Activated CD8-positive, alpha-beta T cell treated with anti-CD3 and anti-CD28 coated beads for 36 hours (primary cell): Measurements from ENCODE around the gene IGFALS. TPM values are rescaled to one million over a fixed set of nuclear protein-coding genes. Genes with fewer than 3 reads are reported as not detected.

Experiments
- ATAC-seq: fragments of 200-7000 bp; cut with Tn5 transposase; one replicate; pipeline ENCODE4 v1.10.0; 2021; ENCODE audit warnings: mild to moderate bottlenecking, moderate library complexity
- CTCF ChIA-PET: fragments of 350-600 bp; sonication (Branson Sonifier 250); formaldehyde crosslinking; loops from one replicate; lab custom pipeline; 2021; ENCODE audit warnings: antibody characterized with exemption; lab: Charles Lee
- POLR2A ChIA-PET: fragments of 350-600 bp; sonication (Branson Sonifier 250); formaldehyde crosslinking; loops from one replicate; lab custom pipeline; 2021; ENCODE audit warnings: antibody characterized with exemption; lab: Charles Lee
- DNase-seq: peaks from one replicate; pipeline ENCODE4 v3.0.0-alpha.2; 2020
- H3K27ac Mint-ChIP-seq: one replicate; pipeline ENCODE4 v1.8.0; 2021; ENCODE audit warnings: mild to moderate bottlenecking, mixed read lengths
- H3K27me3 Mint-ChIP-seq: one replicate; pipeline ENCODE4 v1.8.0; 2021; ENCODE audit warnings: mixed read lengths
- H3K36me3 Mint-ChIP-seq: one replicate; pipeline ENCODE4 v1.8.0; 2021; ENCODE audit warnings: low read depth, mixed read lengths
- H3K4me1 Mint-ChIP-seq: one replicate; pipeline ENCODE4 v1.8.0; 2021; ENCODE audit warnings: low read depth, mixed read lengths
- H3K4me3 Mint-ChIP-seq: one replicate; pipeline ENCODE4 v1.8.0; 2021; ENCODE audit warnings: mild to moderate bottlenecking, moderate library complexity, mixed read lengths
- H3K9me3 Mint-ChIP-seq: one replicate; pipeline ENCODE4 v1.8.0; 2021; ENCODE audit warnings: mixed read lengths
- CTCF ChIP-seq: fragments of 200-600 bp; IDR thresholded peaks from one replicate; pipeline ENCODE4 v1.8.0; 2022; ENCODE audit warnings: antibody characterized with exemption, mild to moderate bottlenecking
- intact Hi-C: fragments of 100-400 bp; cut with micrococcal nuclease; formaldehyde crosslinking; loops from one replicate; pipeline ENCODE4 v1.10.0; 2022
- total RNA-seq, 2 experiments: library from RNA; stranded (reverse); gene quantifications; one replicate each; pipeline ENCODE4 v1.2.3, GENCODE V29; 2021

IGFALS gene
- total RNA-seq, 2 experiments from 2014 or later, result not detected

GRCh38 chr16:1743376-1744337 is 49.8 kb downstream of the IGFALS start:
- intact Hi-C loops, result no loop called here
- no peak for TF ChIP-seq CTCF
- no peak overlapping the region for H3K4me3 Mint-ChIP-seq
- DNase-seq, result no peak
- POLR2A ChIA-PET, result no interaction called here
- no peak overlapping the region for H3K27ac Mint-ChIP-seq
- H3K4me1 Mint-ChIP-seq, result no peaks in the 10 kb centered on the region
- no peak for ATAC-seq
- H3K27me3 Mint-ChIP-seq, result no peaks in the 10 kb centered on the region
- no peaks in the 10 kb centered on the region for H3K36me3 Mint-ChIP-seq
- H3K9me3 Mint-ChIP-seq, result no peaks in the 10 kb centered on the region
- CTCF ChIA-PET, result interaction anchor here (0.8 kb wide), 1 partner anchor 20 kb away, joined by 3 read pairs; no protein-coding TSS in a partner anchor

GRCh38 chr16:1741553-1742165 is 51.8 kb downstream of the IGFALS start:
- TF ChIP-seq CTCF, result no peak
- no peaks in the 10 kb centered on the region for H3K36me3 Mint-ChIP-seq
- DNase-seq, result no peak
- ChIA-PET POLR2A (no interaction called here), CTCF (no interaction called here)
- no peaks in the 10 kb centered on the region for H3K4me1 Mint-ChIP-seq
- H3K27ac Mint-ChIP-seq, result no peak overlapping the region
- H3K9me3 Mint-ChIP-seq, result no peaks in the 10 kb centered on the region
- no peak for ATAC-seq
- intact Hi-C loops, result no loop called here
- H3K27me3 Mint-ChIP-seq, result no peaks in the 10 kb centered on the region
- no peak overlapping the region for H3K4me3 Mint-ChIP-seq

GRCh38 chr16:1740781-1741490 is 52.6 kb downstream of the IGFALS start:
- Mint-ChIP-seq H3K4me3 (no peak overlapping the region), H3K36me3 (no peaks in the 10 kb centered on the region), H3K9me3 (no peaks in the 10 kb centered on the region), H3K4me1 (no peaks in the 10 kb centered on the region), H3K27me3 (no peaks in the 10 kb centered on the region), H3K27ac (no peak overlapping the region)
- DNase-seq (no peak), ATAC-seq (no peak)
- no peak for TF ChIP-seq CTCF
- POLR2A ChIA-PET, result no interaction called here
- intact Hi-C loops, result no loop called here
- CTCF ChIA-PET, result no interaction called here

Other genes with a start within 250 kb of the IGFALS start
- gene IFT140, start 181.6 kb downstream of the IGFALS start, total RNA-seq, result 10 to 100 TPM; 12.0 to 12.1 TPM
- gene CRAMP1, start 181.3 kb downstream of the IGFALS start, total RNA-seq, result 10 to 100 TPM; 15.1 to 15.7 TPM
- 10 to 100 TPM; 61.5 to 62.2 TPM for gene JPT2, start 115.4 kb downstream of the IGFALS start, total RNA-seq
- 10 to 100 TPM; 58.4 to 65.1 TPM for gene MAPK8IP3, start 87.5 kb downstream of the IGFALS start, total RNA-seq
- gene NME3, start 22.2 kb downstream of the IGFALS start, total RNA-seq, result 10 to 100 TPM; 37.8 to 39.6 TPM
- 10 to 100 TPM; 15.5 to 15.6 TPM for gene EME2, start 20.9 kb downstream of the IGFALS start, total RNA-seq
- 100 to 1,000 TPM; 175 to 193 TPM for gene MRPS34, start 20.6 kb downstream of the IGFALS start, total RNA-seq
- 10 to 100 TPM; 14.4 to 15.2 TPM for gene SPSB3, start 11.1 kb downstream of the IGFALS start, total RNA-seq
- gene NUBP2, start 10.7 kb downstream of the IGFALS start, total RNA-seq, result 10 to 100 TPM; 43.5 to 45.0 TPM
- 10 to 100 TPM; 32.0 to 35.7 TPM for gene HAGH, start 33.1 kb upstream of the IGFALS start, total RNA-seq
- gene FAHD1, start 33.5 kb upstream of the IGFALS start, total RNA-seq, result 10 to 100 TPM; 14.2 to 17.8 TPM
- under 1 TPM; 0.34 to 0.40 TPM for gene MEIOB, start 78.5 kb upstream of the IGFALS start, total RNA-seq
- gene HS3ST6, start 124.7 kb upstream of the IGFALS start, total RNA-seq, result not detected
- gene MSRB1, start 149.5 kb upstream of the IGFALS start, total RNA-seq, result 10 to 100 TPM; 15.5 to 18.1 TPM
- not detected for gene RPL3L, start 161.0 kb upstream of the IGFALS start, total RNA-seq
- gene NDUFB10, start 165.8 kb upstream of the IGFALS start, total RNA-seq, result 100 to 1,000 TPM; 126 to 129 TPM
- 1,000 to 10,000 TPM; 5,572 to 5,598 TPM for gene RPS2, start 171.1 kb upstream of the IGFALS start, total RNA-seq
- gene RNF151, start 173.2 kb upstream of the IGFALS start, total RNA-seq, result not detected
- gene TBL3, start 178.3 kb upstream of the IGFALS start, total RNA-seq, result 10 to 100 TPM; 54.4 to 56.0 TPM
- under 1 TPM in 1 of 2 experiments, not detected in 1; 0.31 TPM for gene NOXO1, start 187.8 kb upstream of the IGFALS start, total RNA-seq
- gene GFER, start 190.5 kb upstream of the IGFALS start, total RNA-seq, result 10 to 100 TPM; 33.5 to 33.9 TPM
- 1 to 10 TPM; 5.4 to 7.2 TPM for gene SYNGR3, start 196.3 kb upstream of the IGFALS start, total RNA-seq
- gene ZNF598, start 216.1 kb upstream of the IGFALS start, total RNA-seq, result 10 to 100 TPM; 85.5 to 90.3 TPM
- gene NPW, start 226.1 kb upstream of the IGFALS start, total RNA-seq, result 10 to 100 TPM; 24.3 to 28.3 TPM
- gene NHERF2, start 233.2 kb upstream of the IGFALS start, total RNA-seq, result 1 to 10 TPM; 2.8 to 3.0 TPM